PC-9 (cell line): ENCODE results near the gene ELFN1.

Source experiments
- EZH2 ChIP-seq: fragments of 200-600 bp; sonication (generic); IDR thresholded peaks from 2 replicates; pipeline ENCODE4 v1.8.0; 2017; ENCODE audit warnings: antibody characterized with exemption, low read depth
- TF ChIP-seq, protein P1 (sequence below): fragments of 200-600 bp; sonication (generic); conservative IDR thresholded peaks from 2 replicates; pipeline ENCODE4 v1.6.1; 2017; ENCODE audit warnings: mixed run types, antibody characterized with exemption, mild to moderate bottlenecking, moderate library complexity

- TF ChIP-seq, protein P1, sequence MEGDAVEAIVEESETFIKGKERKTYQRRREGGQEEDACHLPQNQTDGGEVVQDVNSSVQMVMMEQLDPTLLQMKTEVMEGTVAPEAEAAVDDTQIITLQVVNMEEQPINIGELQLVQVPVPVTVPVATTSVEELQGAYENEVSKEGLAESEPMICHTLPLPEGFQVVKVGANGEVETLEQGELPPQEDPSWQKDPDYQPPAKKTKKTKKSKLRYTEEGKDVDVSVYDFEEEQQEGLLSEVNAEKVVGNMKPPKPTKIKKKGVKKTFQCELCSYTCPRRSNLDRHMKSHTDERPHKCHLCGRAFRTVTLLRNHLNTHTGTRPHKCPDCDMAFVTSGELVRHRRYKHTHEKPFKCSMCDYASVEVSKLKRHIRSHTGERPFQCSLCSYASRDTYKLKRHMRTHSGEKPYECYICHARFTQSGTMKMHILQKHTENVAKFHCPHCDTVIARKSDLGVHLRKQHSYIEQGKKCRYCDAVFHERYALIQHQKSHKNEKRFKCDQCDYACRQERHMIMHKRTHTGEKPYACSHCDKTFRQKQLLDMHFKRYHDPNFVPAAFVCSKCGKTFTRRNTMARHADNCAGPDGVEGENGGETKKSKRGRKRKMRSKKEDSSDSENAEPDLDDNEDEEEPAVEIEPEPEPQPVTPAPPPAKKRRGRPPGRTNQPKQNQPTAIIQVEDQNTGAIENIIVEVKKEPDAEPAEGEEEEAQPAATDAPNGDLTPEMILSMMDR, result no peak
- TF ChIP-seq EZH2, result no peak
These were observed 36.9 kb downstream of the ELFN1 start for GRCh38 chr7:1706721-1707613.
